ENCODE data around the gene TDRD10.

Gene TDRD10

GRCh38 chr1:154557248-154557938 is 55.4 kb downstream of the TDRD10 start:
- no peak for DNase-seq

DNA sequence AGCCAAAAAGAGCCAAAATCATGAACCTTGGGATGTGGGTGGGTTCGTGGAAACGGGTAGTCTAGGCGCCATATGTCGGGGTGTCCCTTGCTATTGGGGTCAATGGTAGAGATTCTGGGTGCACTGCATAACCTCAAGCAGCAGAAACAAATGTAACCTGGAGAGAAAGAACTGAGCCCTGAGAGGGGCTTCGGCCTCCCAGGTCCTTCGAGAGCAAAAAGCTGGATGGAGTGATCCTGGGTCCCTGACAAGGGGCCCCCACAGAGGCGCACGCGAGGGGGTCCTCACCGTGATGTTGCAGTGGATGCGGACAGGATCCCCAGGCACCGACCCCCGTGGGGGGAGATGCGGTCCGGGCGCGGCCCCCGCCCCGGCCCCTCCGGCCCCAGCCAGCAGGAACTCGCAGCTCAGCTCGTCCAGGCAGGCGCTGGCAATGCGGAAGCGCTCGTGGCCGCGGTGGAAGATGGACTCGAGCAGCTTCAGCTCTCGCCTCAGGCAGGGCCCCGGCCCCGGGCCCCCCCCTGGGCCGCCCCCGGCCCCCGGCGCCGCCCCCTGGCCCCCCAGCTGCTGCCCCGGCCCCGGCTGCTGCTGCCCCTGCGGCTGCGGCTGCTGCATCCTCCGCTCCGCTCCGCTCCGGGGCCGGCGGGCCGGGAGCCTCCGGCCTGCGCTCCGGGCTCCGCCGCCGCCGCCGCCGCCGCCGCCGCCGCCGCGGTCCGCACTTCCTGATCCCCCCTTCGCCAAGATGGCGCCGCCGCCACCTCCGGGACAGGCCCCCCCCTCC is 56.1 kb downstream of the TDRD10 start, which contains the start of gene UBE2Q1:
TSS of gene UBE2Q1 (minus strand) at position 724 of the 781 bp plus-strand sequence. CDS start at position 615, 109 bp downstream.
- DNase-seq = no peak

DNA sequence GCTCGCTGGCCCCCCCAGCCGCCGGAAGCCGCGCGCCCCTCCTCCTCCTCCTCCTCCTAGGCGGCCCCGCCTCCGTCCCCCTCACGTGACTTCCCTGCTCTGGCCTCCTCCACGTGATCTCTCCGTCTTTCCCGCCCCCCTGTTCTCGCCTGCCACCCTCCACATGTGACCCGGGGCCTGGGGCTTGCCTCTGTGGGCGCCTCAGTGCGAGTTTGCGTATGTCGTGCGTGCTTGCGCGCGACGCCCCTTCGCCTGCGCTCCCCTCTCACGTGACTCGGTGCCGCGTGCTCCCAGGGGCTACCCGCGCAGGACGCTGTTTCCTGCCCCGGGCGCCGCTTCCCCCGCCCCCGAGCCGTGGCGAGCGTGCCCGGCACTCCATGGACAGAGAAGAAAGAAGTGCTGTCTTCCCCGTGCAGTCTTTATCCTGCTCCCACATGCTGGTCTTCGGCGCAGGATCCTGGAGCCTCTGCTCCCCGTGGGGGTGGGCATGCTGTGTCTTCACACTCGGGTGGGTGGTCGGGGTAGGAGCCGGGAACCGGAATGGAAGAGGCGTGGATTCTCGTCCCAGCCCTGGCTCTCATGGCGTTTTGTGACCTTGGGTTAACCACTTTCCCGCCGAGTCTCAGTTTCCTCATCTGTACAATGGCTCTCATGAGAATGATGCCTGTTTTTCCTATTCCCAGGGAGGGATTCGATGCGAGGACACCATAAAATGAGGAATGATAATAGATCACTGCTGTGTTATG is 56.9 kb downstream of the TDRD10 start:
- DNase-seq = peak; percentile 93

GRCh38 chr1:154559466-154560044 is 57.5 kb downstream of the TDRD10 start:
- peak; percentile 40 for DNase-seq

GRCh38 chr1:154565876-154566275 is 63.9 kb downstream of the TDRD10 start:
- no peak for DNase-seq

DNA sequence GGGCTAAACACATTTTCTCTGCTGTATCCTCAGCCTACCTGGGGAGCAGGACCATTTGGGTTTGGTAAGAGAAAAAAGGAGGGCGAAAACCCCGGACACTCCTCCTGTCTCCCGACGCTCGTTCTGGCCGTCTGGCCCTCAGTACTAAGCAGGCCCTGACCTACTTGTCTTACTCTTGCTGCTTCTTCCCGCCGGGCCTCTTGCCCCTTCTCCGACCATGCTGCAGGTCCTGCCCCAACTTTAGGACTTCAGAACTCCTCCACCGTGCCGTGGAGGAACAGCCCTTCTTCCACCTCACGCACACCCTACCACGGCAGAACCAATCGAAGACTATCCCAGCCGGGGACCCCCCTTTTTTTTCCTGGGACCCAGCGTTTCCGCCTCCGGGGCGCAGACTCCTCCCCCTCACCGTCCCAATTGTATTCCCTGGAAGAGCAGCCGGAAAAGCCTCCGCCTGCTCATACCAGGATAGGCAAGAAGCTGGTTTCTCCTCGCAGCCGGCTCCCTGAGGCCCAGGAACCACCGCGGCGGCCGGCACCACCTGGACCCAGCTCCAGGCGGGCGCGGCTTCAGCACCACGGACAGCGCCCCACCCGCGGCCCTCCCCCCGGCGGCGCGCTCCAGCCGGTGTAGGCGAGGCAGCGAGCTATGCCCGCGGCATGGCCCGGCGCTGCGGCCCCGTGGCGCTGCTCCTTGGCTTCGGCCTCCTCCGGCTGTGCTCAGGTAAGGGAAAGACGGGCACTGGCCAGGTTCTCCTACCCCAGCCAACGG is 65.6 kb downstream of the TDRD10 start, which contains the start of gene CHRNB2:
TSS of gene CHRNB2 (plus strand) at position 393 of the 771 bp plus-strand sequence. CDS start at position 660, 267 bp downstream.
- DNase-seq = no peak

- no peak for DNase-seq
Measured at GRCh38 chr1:154568157-154568815, 66.3 kb downstream of the TDRD10 start.

DNA sequence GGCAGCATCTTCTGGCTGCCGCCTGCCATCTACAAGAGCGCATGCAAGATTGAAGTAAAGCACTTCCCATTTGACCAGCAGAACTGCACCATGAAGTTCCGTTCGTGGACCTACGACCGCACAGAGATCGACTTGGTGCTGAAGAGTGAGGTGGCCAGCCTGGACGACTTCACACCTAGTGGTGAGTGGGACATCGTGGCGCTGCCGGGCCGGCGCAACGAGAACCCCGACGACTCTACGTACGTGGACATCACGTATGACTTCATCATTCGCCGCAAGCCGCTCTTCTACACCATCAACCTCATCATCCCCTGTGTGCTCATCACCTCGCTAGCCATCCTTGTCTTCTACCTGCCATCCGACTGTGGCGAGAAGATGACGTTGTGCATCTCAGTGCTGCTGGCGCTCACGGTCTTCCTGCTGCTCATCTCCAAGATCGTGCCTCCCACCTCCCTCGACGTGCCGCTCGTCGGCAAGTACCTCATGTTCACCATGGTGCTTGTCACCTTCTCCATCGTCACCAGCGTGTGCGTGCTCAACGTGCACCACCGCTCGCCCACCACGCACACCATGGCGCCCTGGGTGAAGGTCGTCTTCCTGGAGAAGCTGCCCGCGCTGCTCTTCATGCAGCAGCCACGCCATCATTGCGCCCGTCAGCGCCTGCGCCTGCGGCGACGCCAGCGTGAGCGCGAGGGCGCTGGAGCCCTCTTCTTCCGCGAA is 69.4 kb downstream of the TDRD10 start:
- DNase-seq = no peak

DNA sequence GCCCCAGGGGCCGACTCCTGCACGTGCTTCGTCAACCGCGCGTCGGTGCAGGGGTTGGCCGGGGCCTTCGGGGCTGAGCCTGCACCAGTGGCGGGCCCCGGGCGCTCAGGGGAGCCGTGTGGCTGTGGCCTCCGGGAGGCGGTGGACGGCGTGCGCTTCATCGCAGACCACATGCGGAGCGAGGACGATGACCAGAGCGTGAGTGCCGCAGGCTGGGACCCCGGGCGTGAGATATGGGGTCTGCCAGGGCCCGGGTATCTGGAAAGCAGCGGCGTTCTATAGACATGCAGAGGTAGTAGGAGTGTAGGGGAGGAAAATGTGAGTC is 69.9 kb downstream of the TDRD10 start:
- DNase-seq = no peak

DNA sequence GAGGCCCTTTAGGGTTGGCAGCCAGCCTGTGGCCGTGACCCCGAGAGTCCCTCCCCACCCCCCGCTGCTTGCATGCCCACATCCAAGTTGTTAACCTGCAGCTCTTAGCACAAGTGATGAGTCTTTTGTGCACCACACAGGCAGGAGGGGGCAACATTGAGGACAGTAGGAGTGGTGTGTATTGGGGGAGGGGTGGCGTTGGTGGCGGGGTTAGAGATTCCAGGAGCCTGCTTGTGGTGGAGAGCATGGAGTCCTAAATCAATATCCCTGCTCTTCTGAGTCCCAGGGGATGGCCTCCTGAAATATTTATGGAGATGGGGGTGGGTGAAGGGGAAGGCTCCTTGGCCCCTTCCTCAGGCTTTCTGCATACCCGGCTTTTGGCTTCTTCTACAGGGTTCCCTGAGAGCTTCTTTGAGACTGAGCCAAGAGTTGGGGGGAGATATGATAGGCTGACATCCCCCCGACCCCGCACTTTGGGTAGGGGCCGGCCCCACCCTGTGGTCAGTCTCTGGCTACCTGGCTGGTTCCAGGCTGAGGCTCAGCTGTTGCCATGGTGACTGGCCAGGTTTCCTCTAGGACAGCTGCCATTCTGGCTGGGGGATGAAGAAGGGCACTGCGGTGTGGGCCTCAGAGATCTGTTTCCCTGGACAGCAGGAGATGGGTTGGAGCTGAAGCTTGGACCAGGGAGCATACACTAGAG is 70.6 kb downstream of the TDRD10 start:
- DNase-seq = no peak

DNA sequence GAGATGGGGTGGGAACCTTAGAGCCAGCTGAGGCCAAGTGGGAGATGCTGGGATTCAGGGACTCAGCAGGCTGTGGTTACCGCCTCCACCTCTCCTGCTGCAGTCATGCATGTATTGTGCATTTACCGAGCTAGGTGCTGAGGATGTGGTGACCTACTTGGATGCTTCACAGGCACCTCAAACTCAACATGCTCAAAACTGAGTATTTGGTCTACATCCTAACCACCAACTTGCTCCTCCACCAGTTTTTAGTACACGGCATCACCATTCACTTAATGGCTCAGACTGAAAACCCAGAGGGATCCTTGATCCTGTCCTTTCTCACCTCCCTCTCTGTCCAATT is 71.1 kb downstream of the TDRD10 start:
- no peak for DNase-seq

- no peak for DNase-seq
Measured at GRCh38 chr1:154574716-154575115, 72.7 kb downstream of the TDRD10 start.

DNA sequence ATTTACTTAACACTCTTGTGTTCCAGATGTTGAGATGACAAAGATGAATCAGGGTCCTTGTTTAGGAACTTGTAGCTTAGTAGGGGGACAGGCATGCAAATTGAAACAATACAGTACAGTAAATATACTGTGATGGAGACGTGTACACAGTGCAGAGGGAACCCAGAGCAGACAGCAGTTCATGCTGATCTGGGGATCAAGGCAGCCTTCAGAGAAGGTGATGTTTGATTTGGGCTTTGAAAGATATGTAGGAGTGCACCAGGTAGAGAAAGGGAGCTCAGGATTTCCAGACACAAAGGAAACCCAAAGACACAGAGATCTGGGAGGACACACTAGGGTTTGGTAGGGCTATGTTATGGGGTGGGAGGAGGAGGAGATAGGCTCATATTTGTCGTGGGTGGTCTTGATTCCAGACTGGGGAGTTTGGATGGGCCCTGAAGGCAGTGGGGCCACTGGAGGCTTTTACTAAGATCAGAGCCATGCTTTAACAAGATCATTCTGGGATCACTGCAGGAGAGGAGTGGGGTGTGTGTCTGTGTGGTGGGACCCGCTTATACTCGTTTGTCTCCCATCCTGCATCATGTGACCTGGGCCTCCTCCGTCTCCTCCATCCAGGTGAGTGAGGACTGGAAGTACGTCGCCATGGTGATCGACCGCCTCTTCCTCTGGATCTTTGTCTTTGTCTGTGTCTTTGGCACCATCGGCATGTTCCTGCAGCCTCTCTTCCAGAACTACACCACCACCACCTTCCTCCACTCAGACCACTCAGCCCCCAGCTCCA is 73.3 kb downstream of the TDRD10 start:
- no peak for DNase-seq

GRCh38 chr1:154575951-154576566 is 74.0 kb downstream of the TDRD10 start:
- no peak for DNase-seq

DNA sequence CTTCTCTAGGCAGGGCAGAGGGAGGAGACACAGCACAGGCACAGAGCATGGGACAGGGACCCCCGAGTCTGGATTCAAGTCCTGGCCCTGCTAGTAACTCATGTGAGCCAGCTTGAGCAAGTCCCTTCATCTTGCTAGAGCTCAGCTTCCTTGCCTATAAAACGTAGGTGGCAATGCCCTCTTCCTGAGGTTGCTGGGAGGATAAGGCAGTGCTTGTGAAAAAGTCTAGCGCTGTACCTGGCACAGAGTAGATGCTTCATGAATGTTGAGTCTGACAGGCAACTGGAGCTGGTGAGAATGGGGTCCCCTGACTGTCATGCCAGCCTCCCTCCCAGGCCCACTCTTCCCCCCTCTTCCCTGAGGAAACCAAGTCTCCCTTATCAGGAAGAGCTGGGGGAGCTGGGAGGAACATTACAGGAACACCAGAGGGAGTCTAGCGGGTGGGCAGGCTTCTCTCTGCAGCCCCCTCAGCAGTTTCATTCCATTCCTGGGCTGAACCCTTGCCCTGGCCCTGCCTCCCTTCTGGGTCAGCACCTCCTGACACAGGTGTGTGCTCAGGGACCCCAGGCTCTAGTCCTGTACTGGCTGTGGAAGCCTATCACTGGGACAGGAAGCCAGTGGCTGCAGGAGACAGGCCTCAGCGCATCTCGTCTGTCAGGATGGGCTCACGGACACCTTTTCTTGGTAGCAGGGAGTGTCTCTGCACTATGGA is 75.5 kb downstream of the TDRD10 start:
- DNase-seq = no peak

- DNase-seq = no peak
Measured at GRCh38 chr1:154578058-154578418, 76.0 kb downstream of the TDRD10 start.

- no peak for DNase-seq
Measured at GRCh38 chr1:154579374-154579773, 77.4 kb downstream of the TDRD10 start.

DNA sequence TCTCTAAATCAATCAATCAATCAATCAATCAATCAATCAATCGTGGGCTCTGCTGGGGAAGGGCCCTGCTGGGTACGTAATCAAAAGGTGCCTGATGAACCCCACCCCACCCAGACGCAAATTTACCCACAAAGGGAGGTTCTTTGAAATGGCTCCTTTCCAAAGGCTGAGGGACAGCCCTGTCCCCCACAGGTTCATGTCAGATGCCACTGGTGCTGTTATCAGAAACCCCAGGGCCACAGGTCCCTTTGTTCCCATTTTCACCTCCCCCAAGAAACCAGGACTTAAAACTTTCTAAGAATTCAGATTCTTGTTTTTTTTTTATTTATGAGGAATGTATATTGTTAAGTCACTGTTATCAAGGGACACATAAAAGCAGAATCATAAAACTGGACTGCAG is 79.7 kb downstream of the TDRD10 start:
- DNase-seq = no peak

GRCh38 chr1:154582885-154583284 is 80.9 kb downstream of the TDRD10 start:
- no peak for DNase-seq
